ENCODE results near the gene ANKRD12.
"Not testable (repeated sequence)": the region's sequence is repeated elsewhere in the genome, so short reads cannot be mapped to it uniquely, and the experiment has no call there.

Gene ANKRD12

DNA sequence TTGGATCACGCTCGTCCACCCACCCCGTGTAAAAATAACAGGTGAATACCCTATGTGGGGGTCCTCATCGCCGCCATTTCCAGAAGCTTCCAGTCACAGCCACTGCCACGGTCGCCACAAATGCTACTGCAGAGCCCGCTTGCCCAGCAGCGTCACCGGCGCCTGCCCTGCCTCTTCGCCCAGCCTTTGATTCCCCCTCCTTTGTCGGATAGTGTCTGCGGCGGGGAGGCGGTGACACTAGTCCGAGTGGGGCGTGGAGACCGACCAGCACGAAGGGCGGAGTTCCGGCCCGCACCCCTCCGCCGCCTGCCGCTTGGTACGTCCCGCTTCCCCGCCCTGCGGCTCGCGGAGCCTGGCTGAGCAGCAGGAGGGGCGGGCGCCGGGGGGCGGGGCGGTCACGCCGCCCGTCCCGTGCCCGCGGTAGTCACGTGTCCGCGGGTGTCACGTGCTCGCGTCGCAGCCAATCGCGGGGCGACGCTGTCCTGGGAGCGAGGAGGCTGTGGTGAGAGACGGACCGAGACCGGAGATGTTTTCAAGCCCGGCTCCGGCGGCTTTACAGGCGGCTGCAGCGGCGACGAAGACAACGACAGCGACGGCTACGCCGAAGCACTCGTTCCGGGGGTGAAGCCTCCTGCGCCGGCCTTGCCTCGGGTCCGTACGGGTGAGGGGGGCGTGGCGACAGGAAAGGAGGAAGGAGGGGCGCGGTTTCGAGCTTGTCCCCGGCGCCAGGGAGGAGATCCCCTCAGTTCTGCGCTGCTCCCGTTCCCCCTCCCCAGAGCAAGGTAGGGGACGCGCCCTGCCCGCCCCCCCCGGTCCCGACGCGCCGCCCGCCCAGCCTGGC lies at the start of gene ANKRD12:
TSS of gene ANKRD12 (plus strand) at position 467 of the 841 bp plus-strand sequence. CDS start 45,652 bp downstream, outside the sequence.
- Histone ChIP-seq H3K27me3 (ENCODE audit: control insufficient read depth, insufficient read depth, low read length) (no peaks in the 10 kb centered on the region), H3K4me3 (ENCODE audit: low read depth, low read length) (peak within 1 kb of the TSS; percentile 100), H3K9ac (ENCODE audit: low read depth, low read length) (peak within 1 kb of the TSS; percentile 91), H3K4me1 (ENCODE audit: control insufficient read depth, insufficient read depth, low read length) (peaks cover 7% of the 10 kb centered on the region), H3K27ac (ENCODE audit: low read depth, low read length) (peak within 1 kb of the TSS; percentile 98), H3K36me3 (ENCODE audit: control insufficient read depth, insufficient read depth, low read length) (peaks cover 34% of the 10 kb centered on the region), H3K9me3 (ENCODE audit: control insufficient read depth, insufficient read depth, low read length) (no peaks in the 10 kb centered on the region)

DNA sequence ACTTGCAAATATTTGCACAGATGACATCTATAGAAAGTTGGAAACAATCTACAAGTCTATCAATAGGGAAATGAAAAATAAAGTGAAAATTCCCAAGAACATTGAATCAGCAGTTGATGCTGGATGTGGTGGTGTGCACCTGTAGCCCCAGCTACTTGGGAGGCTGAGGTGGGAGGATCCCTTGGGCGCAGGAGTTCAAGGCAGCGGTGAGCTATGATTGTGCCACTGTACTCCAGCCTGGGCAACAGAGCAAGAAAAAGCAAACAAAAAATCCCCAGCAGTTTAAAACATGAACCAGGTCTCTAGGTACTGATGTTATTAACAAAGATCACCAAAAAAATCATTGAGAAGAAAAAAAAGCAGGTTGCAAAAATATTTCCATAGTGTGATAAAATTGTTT lies 49.4 kb upstream of the ANKRD12 start:
- no peaks in the 10 kb centered on the region for H3K4me1 ChIP-seq (ENCODE audit: control insufficient read depth, insufficient read depth, low read length)
- no peak overlapping the region for H3K9ac ChIP-seq (ENCODE audit: low read depth, low read length)
- no peak overlapping the region for H3K27ac ChIP-seq (ENCODE audit: low read depth, low read length)
- H3K36me3 ChIP-seq (ENCODE audit: control insufficient read depth, insufficient read depth, low read length), result no peaks in the 10 kb centered on the region
- no peaks in the 10 kb centered on the region for H3K27me3 ChIP-seq (ENCODE audit: control insufficient read depth, insufficient read depth, low read length)
- H3K9me3 ChIP-seq (ENCODE audit: control insufficient read depth, insufficient read depth, low read length), result no peaks in the 10 kb centered on the region
- H3K4me3 ChIP-seq (ENCODE audit: low read depth, low read length), result no peak overlapping the region

DNA sequence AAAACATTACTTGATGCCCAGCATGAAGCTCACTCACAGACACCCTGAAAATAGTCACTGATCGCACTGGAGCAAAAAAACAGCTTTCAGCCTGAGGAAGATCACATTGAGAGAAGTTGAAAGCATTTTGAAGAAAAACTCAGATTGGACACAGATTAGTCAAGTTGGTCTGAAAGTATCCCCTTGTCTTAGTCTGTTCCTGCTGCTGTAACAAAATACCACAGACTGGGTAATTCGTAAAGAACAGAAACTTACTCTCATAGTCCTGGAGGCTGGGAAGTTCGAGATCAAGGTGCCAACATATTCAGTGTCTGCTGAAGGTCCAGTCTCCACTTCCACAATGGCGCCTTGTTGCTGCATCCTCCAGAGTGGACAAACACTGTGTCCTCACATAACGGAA lies 48.3 kb upstream of the ANKRD12 start:
- Histone ChIP-seq H3K36me3 (ENCODE audit: control insufficient read depth, insufficient read depth, low read length) (no peaks in the 10 kb centered on the region), H3K4me3 (ENCODE audit: low read depth, low read length) (no peak overlapping the region), H3K4me1 (ENCODE audit: control insufficient read depth, insufficient read depth, low read length) (no peaks in the 10 kb centered on the region), H3K27ac (ENCODE audit: low read depth, low read length) (no peak overlapping the region), H3K9me3 (ENCODE audit: control insufficient read depth, insufficient read depth, low read length) (no peaks in the 10 kb centered on the region), H3K9ac (ENCODE audit: low read depth, low read length) (no peak overlapping the region), H3K27me3 (ENCODE audit: control insufficient read depth, insufficient read depth, low read length) (no peaks in the 10 kb centered on the region)

DNA sequence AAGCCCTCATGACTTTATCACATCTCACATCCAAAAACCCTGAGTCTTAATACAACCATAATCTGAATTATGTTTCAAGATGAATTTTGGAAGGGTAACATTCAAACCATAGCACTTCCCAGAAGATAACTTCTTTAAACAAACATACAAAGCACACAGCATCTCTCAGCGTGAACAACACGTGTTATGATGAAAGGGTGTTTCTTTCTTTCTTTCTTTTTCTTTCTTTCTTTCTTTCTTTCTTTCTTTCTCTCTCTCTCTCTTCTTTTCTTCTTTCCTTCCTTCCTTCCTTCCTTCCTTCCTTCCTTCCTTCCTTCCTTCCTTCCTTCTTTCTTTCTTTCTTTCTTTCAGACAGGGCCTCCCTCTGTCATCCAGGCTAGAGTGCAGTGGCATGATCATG lies 47.9 kb upstream of the ANKRD12 start:
- H3K4me3 ChIP-seq (ENCODE audit: low read depth, low read length); H3K27ac ChIP-seq (ENCODE audit: low read depth, low read length); H3K9ac ChIP-seq (ENCODE audit: low read depth, low read length); H3K9me3 ChIP-seq (ENCODE audit: control insufficient read depth, insufficient read depth, low read length); H3K36me3 ChIP-seq (ENCODE audit: control insufficient read depth, insufficient read depth, low read length); H3K4me1 ChIP-seq (ENCODE audit: control insufficient read depth, insufficient read depth, low read length); H3K27me3 ChIP-seq (ENCODE audit: control insufficient read depth, insufficient read depth, low read length): not testable (repeated sequence)

DNA sequence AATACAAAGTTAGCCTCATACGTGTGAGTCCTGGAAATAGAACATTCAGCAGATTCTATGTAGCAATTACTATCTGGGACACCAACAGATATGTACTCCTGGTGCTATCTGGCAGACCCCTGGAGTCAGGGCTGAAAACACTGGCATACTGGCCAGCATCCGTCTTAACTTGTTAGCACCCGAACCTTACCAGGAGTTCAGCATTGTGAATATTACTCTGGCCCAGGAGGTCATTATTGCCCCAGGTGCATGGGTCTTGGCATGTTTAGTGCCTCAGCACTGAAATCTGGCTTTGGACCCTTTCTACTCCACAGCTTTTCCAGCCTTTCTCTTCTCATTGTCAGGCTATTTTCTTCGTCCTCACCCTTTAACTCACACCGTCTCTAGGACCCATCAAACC lies 46.0 kb upstream of the ANKRD12 start:
- no peaks in the 10 kb centered on the region for H3K27me3 ChIP-seq (ENCODE audit: control insufficient read depth, insufficient read depth, low read length)
- H3K4me3 ChIP-seq (ENCODE audit: low read depth, low read length), result no peak overlapping the region
- no peak overlapping the region for H3K9ac ChIP-seq (ENCODE audit: low read depth, low read length)
- H3K27ac ChIP-seq (ENCODE audit: low read depth, low read length), result no peak overlapping the region
- H3K4me1 ChIP-seq (ENCODE audit: control insufficient read depth, insufficient read depth, low read length), result peaks cover 3% of the 10 kb centered on the region
- H3K36me3 ChIP-seq (ENCODE audit: control insufficient read depth, insufficient read depth, low read length), result no peaks in the 10 kb centered on the region
- no peaks in the 10 kb centered on the region for H3K9me3 ChIP-seq (ENCODE audit: control insufficient read depth, insufficient read depth, low read length)

DNA sequence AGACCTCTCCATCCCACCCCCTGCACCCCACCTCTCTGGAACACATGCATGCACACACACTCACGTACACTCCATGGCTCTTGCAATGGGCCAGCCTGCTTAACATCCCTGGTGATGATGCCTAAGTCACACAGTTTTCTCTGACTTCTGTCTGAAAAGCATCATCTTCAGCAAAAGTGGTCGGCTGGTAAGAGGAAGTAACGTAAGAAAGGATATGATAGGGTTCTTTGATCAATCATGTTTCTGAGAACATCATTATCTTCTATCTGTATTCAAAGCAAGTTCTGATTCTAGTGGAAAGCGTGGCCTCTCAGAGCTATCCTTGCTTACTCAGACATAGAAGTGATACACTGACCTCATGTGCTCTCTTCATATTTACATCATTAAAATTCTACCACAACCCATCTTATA lies 45.5 kb upstream of the ANKRD12 start:
- Histone ChIP-seq H3K27ac (ENCODE audit: low read depth, low read length) (no peak overlapping the region), H3K9ac (ENCODE audit: low read depth, low read length) (no peak overlapping the region), H3K4me1 (ENCODE audit: control insufficient read depth, insufficient read depth, low read length) (peaks cover 8% of the 10 kb centered on the region), H3K27me3 (ENCODE audit: control insufficient read depth, insufficient read depth, low read length) (no peaks in the 10 kb centered on the region), H3K36me3 (ENCODE audit: control insufficient read depth, insufficient read depth, low read length) (no peaks in the 10 kb centered on the region), H3K4me3 (ENCODE audit: low read depth, low read length) (no peak overlapping the region), H3K9me3 (ENCODE audit: control insufficient read depth, insufficient read depth, low read length) (no peaks in the 10 kb centered on the region)

DNA sequence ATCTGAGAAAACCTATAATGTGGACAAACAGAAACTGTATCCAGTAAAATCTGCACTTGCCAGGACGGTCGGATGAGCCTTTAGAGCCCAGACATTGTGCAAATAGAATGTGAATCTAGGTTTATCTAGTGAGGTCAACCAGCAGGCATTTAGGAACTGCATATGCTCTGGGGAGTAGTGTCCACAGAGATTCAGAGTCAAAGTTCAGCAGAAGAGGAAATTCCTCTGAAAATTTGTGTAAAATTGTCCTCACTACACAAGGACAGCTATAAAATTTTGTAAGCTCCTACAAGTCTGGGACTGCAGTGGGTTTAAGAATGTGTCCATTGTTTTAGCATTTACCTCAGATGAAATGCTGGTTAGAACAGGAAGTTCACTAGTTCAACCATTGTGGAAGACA lies 43.9 kb upstream of the ANKRD12 start:
- no peaks in the 10 kb centered on the region for H3K27me3 ChIP-seq (ENCODE audit: control insufficient read depth, insufficient read depth, low read length)
- no peak overlapping the region for H3K4me3 ChIP-seq (ENCODE audit: low read depth, low read length)
- H3K4me1 ChIP-seq (ENCODE audit: control insufficient read depth, insufficient read depth, low read length), result peaks cover 22% of the 10 kb centered on the region
- no peaks in the 10 kb centered on the region for H3K36me3 ChIP-seq (ENCODE audit: control insufficient read depth, insufficient read depth, low read length)
- H3K9me3 ChIP-seq (ENCODE audit: control insufficient read depth, insufficient read depth, low read length), result no peaks in the 10 kb centered on the region
- no peak overlapping the region for H3K9ac ChIP-seq (ENCODE audit: low read depth, low read length)
- H3K27ac ChIP-seq (ENCODE audit: low read depth, low read length), result no peak overlapping the region

DNA sequence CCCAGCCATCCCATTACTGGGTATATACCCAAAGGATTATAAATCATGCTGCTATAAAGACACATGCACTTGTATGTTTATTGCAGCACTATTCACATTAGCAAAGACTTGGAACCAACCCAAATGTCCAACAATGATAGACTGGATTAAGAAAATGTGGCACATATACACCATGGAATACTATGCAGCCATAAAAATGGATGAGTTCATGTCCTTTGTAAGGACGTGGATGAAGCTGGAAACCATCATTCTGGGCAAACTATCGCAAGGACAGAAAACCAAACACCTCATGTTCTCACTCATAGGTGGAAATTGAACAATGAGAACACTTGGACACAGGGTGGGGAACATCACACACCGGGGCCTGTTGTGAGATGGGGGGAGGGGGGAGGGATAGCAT lies 43.5 kb upstream of the ANKRD12 start:
- H3K9ac ChIP-seq (ENCODE audit: low read depth, low read length); H3K27me3 ChIP-seq (ENCODE audit: control insufficient read depth, insufficient read depth, low read length); H3K4me3 ChIP-seq (ENCODE audit: low read depth, low read length); H3K27ac ChIP-seq (ENCODE audit: low read depth, low read length); H3K36me3 ChIP-seq (ENCODE audit: control insufficient read depth, insufficient read depth, low read length); H3K9me3 ChIP-seq (ENCODE audit: control insufficient read depth, insufficient read depth, low read length): not testable (repeated sequence)
- H3K4me1 ChIP-seq (ENCODE audit: control insufficient read depth, insufficient read depth, low read length), result peaks cover 26% of the 10 kb centered on the region

DNA sequence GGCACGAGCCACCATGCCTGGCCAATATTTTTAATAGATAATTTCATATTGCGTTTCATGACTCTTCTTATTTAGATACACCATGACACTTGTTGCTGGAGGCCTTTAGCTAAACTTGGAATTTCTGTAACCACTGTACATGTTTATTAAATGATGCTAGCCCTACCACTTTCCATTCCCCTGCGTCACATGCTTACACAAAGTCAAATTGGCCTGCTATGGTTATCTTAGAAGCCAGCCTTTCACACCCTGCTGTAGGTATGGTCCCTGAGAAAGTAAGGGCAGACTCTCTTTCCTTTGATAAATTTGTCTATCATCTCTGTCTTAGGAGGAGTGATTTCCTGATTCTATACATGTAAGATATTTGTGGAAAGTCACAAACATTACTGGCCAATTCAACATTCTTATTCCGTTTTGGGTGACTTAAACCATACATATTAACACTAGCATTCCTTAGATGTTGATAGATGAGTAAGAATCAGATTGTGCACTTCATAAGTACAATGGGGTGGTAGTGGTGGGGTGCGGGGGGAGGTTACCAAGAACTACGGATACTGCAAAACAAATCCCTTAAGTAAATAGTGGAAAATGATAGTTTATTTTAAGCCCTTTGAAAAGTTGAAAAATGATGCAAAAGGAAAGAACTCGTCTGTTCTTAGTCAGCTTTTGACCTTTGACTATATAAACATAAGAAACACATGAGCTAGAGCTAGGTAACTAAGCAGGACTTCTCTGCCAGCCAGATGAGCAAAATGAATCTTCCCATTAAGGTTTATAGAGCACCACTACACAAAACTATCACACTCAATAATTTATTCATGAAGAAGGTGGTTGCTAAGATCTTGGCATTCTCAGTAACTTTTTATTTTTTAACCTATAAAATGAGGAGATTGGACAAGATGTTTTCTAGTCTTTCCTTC lies 42.0 kb upstream of the ANKRD12 start:
- Histone ChIP-seq H3K4me3 (ENCODE audit: low read depth, low read length) (no peak overlapping the region), H3K27ac (ENCODE audit: low read depth, low read length) (no peak overlapping the region), H3K9me3 (ENCODE audit: control insufficient read depth, insufficient read depth, low read length) (no peaks in the 10 kb centered on the region), H3K27me3 (ENCODE audit: control insufficient read depth, insufficient read depth, low read length) (no peaks in the 10 kb centered on the region), H3K36me3 (ENCODE audit: control insufficient read depth, insufficient read depth, low read length) (no peaks in the 10 kb centered on the region), H3K9ac (ENCODE audit: low read depth, low read length) (no peak overlapping the region), H3K4me1 (ENCODE audit: control insufficient read depth, insufficient read depth, low read length) (peaks cover 26% of the 10 kb centered on the region)

DNA sequence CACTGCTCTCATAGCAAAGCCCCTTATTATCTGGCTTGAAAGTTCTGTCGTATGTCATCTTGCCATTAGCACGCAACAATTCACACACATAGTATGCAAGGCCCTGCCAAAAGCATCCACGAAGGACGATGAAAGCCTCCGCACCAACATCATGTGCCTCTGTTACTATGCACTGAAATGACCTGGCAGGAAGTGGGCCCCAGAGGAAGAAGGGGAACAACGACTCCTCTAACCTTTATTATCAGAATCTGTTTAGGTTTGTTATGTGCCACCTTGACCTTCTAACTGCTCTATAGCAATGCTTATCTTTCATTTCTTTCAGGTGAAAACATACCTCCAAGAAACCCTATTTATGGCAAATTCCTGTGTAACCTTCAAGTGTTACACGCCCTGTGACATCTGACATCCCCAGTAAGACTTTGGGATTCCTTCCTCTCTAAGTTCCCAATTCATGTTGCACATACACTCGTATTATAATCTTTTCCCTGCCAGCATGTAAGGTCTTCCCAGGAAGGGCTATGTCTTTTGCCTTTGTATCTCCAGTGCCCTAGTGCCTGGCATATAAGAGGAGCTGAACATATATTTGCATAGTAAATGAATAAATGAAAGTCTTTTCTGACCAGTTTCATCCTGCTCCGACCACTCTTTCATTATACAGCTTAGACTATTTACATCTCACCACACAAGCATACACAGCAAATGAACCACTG lies 41.1 kb upstream of the ANKRD12 start:
- Histone ChIP-seq H3K27ac (ENCODE audit: low read depth, low read length) (no peak overlapping the region), H3K4me1 (ENCODE audit: control insufficient read depth, insufficient read depth, low read length) (peaks cover 26% of the 10 kb centered on the region), H3K4me3 (ENCODE audit: low read depth, low read length) (no peak overlapping the region), H3K36me3 (ENCODE audit: control insufficient read depth, insufficient read depth, low read length) (no peaks in the 10 kb centered on the region), H3K27me3 (ENCODE audit: control insufficient read depth, insufficient read depth, low read length) (no peaks in the 10 kb centered on the region), H3K9ac (ENCODE audit: low read depth, low read length) (no peak overlapping the region), H3K9me3 (ENCODE audit: control insufficient read depth, insufficient read depth, low read length) (no peaks in the 10 kb centered on the region)

Measured in HUES48 (cell line).